ENCODE data around the gene KIF19. TPM values are rescaled to one million over a fixed set of nuclear protein-coding genes. Genes with fewer than 3 reads are reported as not detected.

The KIF19 gene
- total RNA-seq, 1 experiment from 2014 or later: not detected

DNA sequence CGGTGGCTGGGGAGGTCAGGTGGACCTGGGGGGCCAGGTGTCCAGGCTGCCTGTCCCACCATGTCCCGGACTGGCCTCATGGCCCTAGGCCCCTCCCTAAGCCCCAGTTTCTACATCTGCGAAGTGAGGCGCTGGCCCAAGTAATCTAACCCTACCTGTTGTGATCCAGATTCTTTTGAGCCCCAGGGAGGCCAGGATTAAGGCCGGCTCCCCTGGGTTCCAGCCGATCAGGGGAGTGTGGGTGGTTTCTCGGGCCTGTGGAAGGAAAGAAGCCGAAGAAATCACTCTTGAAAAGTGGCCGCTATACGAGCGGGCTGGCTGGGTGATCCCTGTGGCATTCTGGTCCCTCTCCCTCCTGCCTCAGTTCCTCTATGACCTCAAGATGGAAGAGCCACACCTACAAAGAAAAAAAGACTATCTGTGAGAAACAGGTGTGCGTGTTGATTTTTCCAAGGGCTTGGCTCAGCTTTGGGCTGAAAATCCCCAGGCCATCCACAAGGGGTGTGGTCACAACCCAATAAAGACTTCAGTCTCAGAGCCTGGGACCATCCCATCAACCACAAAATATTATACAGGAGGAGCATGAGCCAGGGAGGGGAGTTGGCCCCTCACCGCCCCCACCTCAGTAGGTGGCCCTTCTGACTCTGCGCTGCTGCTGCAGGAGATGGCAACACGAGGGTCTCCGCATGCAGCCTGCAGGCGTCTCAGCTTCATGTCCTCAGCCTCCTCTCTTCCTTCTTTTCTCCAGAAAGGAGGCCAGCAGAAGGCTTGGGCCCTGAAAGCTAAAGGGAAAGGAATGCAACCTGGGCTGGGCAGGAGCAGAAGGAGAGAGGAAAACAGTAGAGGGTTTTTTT, 61.6 kb downstream of the KIF19 start:
- ChIA-PET POLR2A (no interaction called here), CTCF (no interaction called here)
- intact Hi-C loops (cut with micrococcal nuclease; ENCODE audit: unreplicated experiment) (no loop called here), in situ Hi-C loops (cut with HindIII; ENCODE audit: low pct_unique_long_range_greater_than_20kb, low sequenced_read_pairs) (no loop called here)
- Histone ChIP-seq H3K27ac (ENCODE audit: low read length) (no peak overlapping the region), H3K4me3 (ENCODE audit: low read depth in 2 of 2, low read length in 2 of 2) (no peak overlapping the region), H3K9me3 (ENCODE audit: control insufficient read depth, insufficient read depth, low read depth, low read length) (no peaks in the 10 kb centered on the region), H3K27me3 (ENCODE audit: control insufficient read depth, insufficient read depth, low read length) (no peaks in the 10 kb centered on the region), H3K36me3 (ENCODE audit: control insufficient read depth, insufficient read depth, low read length) (no peaks in the 10 kb centered on the region), H3K4me1 (ENCODE audit: control insufficient read depth, insufficient read depth, low read length) (no peaks in the 10 kb centered on the region)
- BruUV-seq (replicated peaks): no TSS peak
- DNase-seq (ENCODE audit: low read depth, low spot score) (no peak), ATAC-seq (no peak)
- no peak for TF ChIP-seq POLR2AphosphoS5 (IDR thresholded peaks at IDR 0.05; ENCODE audit: low read depth, low read length)
- TF ChIP-seq CTCF (IDR thresholded peaks at IDR 0.05): no peak
- no peak for TF ChIP-seq SIN3A (IDR thresholded peaks at IDR 0.05; ENCODE audit: borderline replicate concordance, insufficient read depth, low read depth, low read length)
- TF ChIP-seq REST (IDR thresholded peaks at IDR 0.05; ENCODE audit: insufficient read depth in 1 of 2, low read depth in 2 of 2, low read length in 1 of 2): no peak
- no peak for TF ChIP-seq TCF7L2 (IDR thresholded peaks at IDR 0.05; ENCODE audit: low read depth, low read length)

GRCh38 chr17:74389084-74389753, 63.2 kb downstream of the KIF19 start:
- POLR2A ChIA-PET: no interaction called here
- ATAC-seq: no peak
- no peaks in the 10 kb centered on the region for H3K9me3 ChIP-seq (ENCODE audit: control insufficient read depth, insufficient read depth, low read depth, low read length)
- CTCF ChIA-PET: no interaction called here
- TF ChIP-seq POLR2AphosphoS5 (IDR thresholded peaks at IDR 0.05; ENCODE audit: low read depth, low read length) (no peak), SIN3A (IDR thresholded peaks at IDR 0.05; ENCODE audit: borderline replicate concordance, insufficient read depth, low read depth, low read length) (no peak), CTCF (IDR thresholded peaks at IDR 0.05) (no peak), TCF7L2 (IDR thresholded peaks at IDR 0.05; ENCODE audit: low read depth, low read length) (no peak), REST (IDR thresholded peaks at IDR 0.05; ENCODE audit: insufficient read depth in 1 of 2, low read depth in 2 of 2, low read length in 1 of 2) (no peak)
- H3K27ac ChIP-seq (ENCODE audit: low read length): no peak overlapping the region
- H3K4me1 ChIP-seq (ENCODE audit: control insufficient read depth, insufficient read depth, low read length): no peaks in the 10 kb centered on the region
- no peaks in the 10 kb centered on the region for H3K27me3 ChIP-seq (ENCODE audit: control insufficient read depth, insufficient read depth, low read length)
- no peaks in the 10 kb centered on the region for H3K36me3 ChIP-seq (ENCODE audit: control insufficient read depth, insufficient read depth, low read length)
- in situ Hi-C loops (cut with HindIII; ENCODE audit: low pct_unique_long_range_greater_than_20kb, low sequenced_read_pairs): no loop called here
- no peak for DNase-seq (ENCODE audit: low read depth, low spot score)
- H3K4me3 ChIP-seq (ENCODE audit: low read depth in 2 of 2, low read length in 2 of 2): no peak overlapping the region
- intact Hi-C loops (cut with micrococcal nuclease; ENCODE audit: unreplicated experiment): no loop called here
- BruUV-seq (replicated peaks): no TSS peak
